GM18870 (cell line): ENCODE results near the gene DUS2.
"Not testable (repeated sequence)": the region's sequence is repeated elsewhere in the genome, so short reads cannot be mapped to it uniquely, and the experiment has no call there.

ENCODE experiments used
- ATAC-seq: cut with Tn5 transposase; IDR thresholded peaks from one replicate; pipeline ENCODE4 v1.9.1; 2021; ENCODE audit warnings: moderate library complexity; ENCODE audit not compliant: unreplicated experiment

DUS2 gene

DNA sequence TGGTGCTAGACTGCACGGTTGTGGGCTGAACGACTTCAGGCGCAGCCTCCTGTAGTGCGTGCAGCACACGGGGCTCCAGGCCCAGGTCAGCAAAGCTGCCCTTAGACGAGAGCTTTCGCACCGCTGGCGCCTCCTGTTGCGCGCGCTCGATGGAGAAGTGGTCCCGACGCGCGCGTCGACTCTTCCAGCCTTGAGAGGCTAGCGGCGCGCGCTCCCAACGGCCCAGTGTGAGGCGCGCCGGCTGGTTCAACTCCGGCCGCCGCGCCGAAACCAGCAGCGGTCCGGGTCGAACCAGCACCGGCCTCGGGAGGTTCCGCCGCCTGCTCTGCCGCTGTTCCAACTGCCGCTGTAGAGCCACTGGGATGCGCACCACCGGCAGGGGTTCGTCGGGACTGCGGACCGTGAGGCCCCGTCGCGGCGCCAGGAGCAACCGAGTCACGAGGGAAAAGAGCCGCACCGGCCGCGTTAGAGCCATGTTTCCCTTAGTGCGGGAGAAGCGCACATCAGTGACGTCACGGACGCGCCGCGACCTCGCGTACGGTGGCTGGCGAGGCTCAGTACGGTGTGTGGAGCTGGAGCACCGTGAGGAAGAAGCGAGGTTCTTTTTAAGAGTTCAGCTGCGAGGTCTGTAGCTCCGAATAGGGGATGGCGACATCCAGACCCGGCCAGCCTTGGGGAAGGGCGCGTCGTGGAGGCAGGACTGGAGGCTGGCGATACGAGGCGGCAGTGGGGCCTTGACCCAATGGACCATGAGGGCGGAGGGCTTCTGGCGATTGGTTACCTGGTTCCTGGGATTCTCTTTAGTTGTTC is at the start of gene DUS2, which contains the start of gene DDX28:
Gene DUS2 (plus strand): TSS at position 557 of the 810 bp plus-strand sequence. CDS start 14,740 bp downstream, outside the sequence.
Gene DDX28 (minus strand): TSS at position 505 of the 810 bp plus-strand sequence. CDS start 30 bp downstream, at position 475.
- peak; percentile 75 for ATAC-seq

DNA sequence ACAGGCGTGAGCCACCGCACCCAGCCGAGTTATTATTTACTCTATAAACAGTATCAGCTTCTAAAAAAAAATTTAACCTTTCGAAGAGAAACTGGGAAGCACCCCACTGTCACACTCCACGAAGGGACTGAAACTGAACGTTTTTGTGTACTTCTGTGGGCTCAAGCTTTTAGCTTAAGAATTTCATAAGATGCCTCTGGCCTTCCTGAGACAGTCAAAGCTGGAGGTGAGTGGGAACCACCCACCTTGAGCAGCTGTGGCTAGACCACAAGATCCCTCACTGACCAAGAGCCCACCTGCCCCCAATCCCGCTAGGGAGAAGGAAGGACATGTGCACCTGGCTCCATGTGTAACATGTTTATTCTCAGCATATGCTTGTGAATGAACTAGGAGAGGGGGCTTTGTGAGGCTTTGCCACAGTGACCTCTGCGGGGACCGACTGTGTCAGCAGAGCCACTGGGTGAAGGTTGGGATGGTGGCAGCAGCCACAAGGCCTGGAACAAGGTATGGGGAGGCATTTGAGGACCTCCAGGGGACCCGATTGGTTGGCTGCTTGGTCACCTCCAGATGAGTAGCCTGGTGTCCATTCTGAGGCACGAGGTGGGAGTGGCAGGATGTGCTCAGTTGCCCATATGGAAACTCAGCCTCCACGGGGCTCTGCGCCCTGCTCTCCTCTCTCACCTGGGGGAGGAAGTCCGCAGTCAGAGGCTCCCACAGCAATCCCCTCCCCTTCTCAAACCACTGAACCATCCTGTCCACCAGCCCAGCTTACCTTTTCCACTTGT is 47.6 kb upstream of the DUS2 start:
- no peak for ATAC-seq

GRCh38 chr16:67976205-67976604 is 46.9 kb upstream of the DUS2 start:
- no peak for ATAC-seq

- ATAC-seq: no peak
Measured at GRCh38 chr16:67977005-67977404, 46.1 kb upstream of the DUS2 start.

DNA sequence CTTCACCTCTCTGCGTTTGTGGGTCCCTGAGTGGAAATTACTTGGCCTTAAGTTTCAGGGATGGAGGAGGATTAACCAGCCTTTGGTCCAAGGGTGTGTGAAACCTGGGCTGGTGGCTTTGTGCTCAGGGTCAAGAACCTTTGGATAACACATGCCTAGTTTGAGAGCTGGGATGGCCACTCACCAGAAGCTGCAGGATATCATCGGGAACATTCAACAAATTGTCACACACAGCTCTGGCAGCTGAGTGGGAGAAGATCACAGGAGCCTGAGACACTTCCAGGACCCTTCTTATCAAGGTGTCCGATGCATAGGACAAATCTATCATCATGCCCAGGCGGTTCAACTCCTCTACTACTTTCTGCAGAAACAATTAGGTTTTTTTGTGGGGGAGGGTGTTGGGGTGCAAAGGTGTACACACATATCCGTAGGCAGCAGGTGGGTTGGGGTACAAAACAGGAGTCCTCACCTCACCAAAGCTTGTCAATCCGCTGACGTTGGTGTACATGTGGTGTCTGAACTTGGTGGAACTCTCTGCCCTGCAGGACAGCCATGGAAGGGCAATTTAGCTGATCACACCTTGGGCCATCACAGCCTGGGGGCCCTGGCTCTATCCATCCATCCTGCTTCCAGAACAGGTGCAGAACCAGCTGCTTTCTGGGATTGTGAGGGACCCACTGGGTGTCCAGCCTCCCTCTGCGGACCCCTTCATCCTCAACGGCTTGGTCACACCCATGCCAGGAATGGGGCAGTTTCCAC is 45.4 kb upstream of the DUS2 start:
- ATAC-seq: no peak

DNA sequence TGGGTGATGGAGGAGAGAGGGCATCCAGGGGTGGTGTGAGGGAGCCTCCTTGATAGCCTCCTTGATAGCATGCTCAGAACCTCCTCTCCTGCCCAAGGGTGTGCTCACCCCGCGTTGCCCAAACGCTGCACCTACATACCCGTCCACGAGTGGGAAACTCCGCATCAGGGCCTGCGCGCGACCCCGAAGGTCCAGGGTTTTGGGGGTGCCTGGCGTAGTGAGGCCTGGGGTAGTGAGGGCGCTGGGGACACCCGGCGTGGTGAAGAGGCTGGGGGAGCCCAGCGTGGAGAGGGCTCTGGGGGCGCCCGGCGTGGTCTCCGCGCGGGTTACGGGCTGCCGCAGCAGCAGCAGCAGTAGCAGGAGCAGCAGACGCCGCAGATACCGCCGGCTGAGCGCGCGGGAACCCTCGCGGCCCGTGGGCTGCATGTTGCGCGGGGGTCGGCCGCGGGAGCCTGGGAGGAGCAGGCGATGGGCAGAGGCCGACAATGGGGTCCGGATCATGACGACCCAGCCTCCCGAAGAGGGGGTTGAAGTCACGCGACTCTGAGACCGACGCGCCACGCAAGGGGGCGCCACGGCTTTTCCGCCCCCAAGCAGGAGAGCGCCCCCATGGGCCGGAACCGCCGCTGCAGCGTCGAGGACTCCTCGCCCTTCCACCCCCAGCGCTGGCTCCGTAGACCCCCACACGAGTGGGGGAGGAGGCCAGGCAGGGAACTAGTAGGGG is 43.0 kb upstream of the DUS2 start, which contains the start of gene DPEP3:
Gene DPEP3 (minus strand): TSS at position 545 of the 724 bp plus-strand sequence. CDS start 119 bp downstream, at position 426.
- no peak for ATAC-seq

GRCh38 chr16:67982011-67982696 is 40.9 kb upstream of the DUS2 start:
- no peak for ATAC-seq

DNA sequence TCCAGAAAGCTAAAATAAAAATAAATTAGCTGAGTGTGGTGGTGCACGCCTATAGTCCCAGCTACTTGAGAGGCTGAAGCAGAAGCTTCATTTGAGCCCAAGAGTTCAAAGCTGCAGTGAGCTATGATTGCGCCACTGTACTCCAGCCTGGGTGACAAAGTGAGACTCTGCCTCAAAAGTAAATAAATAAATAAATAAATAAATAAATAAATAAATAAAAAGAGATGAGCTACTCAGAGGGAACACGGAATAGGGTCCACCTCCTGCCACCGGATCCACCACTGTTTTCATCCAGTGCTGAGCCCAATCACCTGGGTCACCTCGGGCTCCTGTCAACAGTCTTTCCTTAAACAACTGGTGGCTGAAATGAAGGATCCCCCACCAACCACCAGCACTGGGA is 36.1 kb upstream of the DUS2 start:
- no peak for ATAC-seq

DNA sequence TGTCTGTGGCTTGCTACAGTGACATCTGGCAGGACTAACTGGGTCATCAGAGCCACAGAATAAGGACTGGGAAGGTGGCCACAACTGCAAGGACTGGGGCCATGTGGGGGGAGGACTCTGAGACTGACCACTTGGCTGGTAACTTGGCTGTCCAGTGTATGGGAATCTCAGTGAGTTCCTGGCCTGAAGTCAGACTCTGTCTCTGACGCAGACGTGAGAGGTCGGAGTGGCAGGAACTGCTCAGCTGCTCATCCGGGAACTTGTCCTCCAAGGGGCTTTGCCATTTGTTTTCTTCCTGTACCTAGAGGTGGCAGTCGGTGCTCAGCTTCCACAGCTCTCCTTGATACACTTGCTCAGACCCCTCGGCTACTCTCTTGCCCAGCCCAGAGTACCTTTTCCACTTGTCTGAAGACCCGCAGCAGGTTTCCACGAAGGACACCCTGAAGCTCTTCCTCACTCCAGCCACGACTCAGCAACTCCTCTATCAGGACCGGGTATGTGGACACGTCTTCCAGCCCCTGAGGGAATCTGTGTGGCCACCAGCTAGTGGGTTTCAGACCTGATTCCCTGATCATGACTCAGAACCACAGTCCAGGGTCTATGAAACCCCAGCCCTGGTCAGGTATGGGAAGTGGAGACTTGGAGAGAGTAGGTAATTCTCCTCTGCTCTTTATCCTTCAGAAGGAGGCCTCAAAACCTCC is 35.5 kb upstream of the DUS2 start:
- ATAC-seq: no peak

- ATAC-seq: no peak
Measured at GRCh38 chr16:67988675-67989074, 34.4 kb upstream of the DUS2 start.

DNA sequence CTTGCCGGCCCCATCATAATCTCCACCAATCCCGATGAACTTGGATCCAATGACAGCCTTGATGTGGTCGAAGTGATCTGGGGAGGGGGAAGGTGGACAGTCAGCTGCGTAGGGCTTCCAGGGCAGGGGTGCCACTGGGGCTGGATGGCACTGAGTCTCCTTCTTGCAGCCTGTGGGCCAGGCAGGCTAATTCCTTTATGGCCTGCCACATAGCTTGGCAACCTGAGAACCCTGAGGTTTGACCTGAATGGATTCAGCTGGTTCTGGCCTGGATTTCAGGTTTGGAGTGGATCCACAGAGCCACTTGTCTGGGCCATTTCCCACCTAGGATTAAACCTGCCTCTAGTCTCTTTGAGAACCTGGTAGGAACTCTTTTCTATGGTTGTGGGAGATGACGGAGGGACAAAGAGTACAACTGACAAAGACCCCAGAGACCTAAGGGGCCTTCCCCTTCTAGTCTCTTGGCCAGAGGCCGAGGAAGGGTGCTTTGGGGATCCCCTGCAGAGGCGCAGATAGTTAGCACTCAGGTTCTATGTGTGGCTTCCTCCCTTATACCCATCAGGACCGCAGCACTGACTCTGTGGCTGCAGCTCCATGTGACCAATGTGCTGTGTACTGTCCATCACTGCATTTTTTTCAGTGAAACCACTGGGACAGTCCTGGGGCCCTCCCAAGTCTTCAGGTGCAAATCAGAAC is 33.6 kb upstream of the DUS2 start:
- no peak for ATAC-seq

DNA sequence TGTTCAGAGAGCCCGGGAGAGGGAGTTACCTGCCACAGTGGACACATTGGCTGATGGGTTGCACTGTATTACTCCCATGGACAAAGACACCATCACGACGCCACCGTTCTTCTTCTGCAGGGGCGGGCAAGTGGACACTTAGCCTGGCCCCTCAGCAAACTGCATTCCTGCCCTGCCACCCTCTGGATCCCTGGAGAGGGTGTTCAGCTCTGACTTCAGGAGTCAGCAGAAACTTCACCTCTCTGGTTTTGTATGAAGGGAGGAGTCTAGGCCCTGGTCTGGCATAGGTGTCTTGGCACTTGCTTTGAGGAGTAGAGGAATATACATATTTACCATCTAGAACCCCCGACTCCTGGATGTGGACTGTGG is 33.1 kb upstream of the DUS2 start:
- no peak for ATAC-seq

DNA sequence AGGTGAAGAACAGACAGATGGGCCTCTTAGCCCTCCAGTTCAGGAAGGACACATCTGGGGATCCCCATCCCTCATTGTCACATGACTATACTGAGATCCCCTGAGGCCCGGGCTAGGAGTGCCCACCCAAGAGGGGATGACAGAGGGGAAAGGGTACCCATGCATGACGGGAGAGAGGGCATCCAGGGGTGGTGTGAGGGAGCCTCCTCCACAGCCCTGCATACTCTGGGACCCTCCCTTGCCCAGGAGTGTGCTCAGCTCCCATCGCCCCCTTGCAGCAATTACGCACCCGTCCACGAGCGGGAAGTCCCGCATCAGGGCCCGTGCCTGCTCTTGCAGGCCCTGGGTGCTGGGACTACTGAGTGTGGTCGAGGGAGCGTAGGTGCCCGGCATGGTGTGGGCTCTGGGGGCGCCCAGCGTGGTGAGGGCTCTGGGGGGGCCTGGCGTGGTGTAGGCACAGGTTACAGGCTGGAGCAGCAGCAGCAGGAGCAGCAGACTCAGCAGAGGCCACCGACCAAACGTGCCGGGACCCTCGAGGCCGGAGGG is 30.4 kb upstream of the DUS2 start:
- ATAC-seq: no peak

GRCh38 chr16:67993207-67994039 is 29.7 kb upstream of the DUS2 start:
- ATAC-seq: no peak

- ATAC-seq: not testable (repeated sequence)
Measured at GRCh38 chr16:67994040-67994408, 29.1 kb upstream of the DUS2 start.

- no peak for ATAC-seq
Measured at GRCh38 chr16:67995423-67995822, 27.7 kb upstream of the DUS2 start.

- no peak for ATAC-seq
Measured at GRCh38 chr16:67996666-67997065, 26.4 kb upstream of the DUS2 start.
